A673 (cell line): ENCODE measurements around the gene RHOF. TPM values are rescaled to one million over a fixed set of nuclear protein-coding genes. Genes with fewer than 3 reads are reported as not detected.
"Not testable (repeated sequence)": the region's sequence is repeated elsewhere in the genome, so short reads cannot be mapped to it uniquely, and the experiment has no call there.

Experiments used
- BruUV-seq: library from RNA; stranded (reverse); fragments of 400-500 nt; replicated peaks from 2 replicates; lab custom pipeline; 2021; lab: Mats Ljungman, UMichigan
- CTCF ChIA-PET: fragments of 300-600 bp; sonication (Branson Sonifier 250); formaldehyde crosslinking; loops from one replicate; lab custom pipeline; 2022; ENCODE audit warnings: antibody characterized with exemption; lab: Charles Lee
- POLR2A ChIA-PET: fragments of 300-600 bp; sonication (Branson Sonifier 250); formaldehyde crosslinking; loops from one replicate; lab custom pipeline; 2022; ENCODE audit warnings: antibody characterized with exemption; ENCODE audit not compliant: low non-redundant PET; lab: Charles Lee
- DNase-seq: peaks from one replicate; pipeline ENCODE4 v3.0.0-alpha.2; 2015; ENCODE audit warnings: low spot score
- H3K27ac ChIP-seq: fragments of 200-600 bp; sonication (generic); 2 replicates; pipeline ENCODE4 v1.5.1; 2016; ENCODE audit warnings: mixed run types, low read depth, mild to moderate bottlenecking, mixed read lengths, antibody characterized with exemption, low read length; ENCODE audit not compliant: poor library complexity, severe bottlenecking
- H3K27me3 ChIP-seq: fragments of 200-600 bp; sonication (generic); replicated peaks from 2 replicates; pipeline ENCODE4 v1.6.1; 2017; ENCODE audit warnings: mixed run types, low read depth, mild to moderate bottlenecking, mixed read lengths, antibody characterized with exemption, low read length; ENCODE audit not compliant: insufficient read depth, poor library complexity
- H3K36me3 ChIP-seq: fragments of 200-600 bp; sonication (generic); 2 replicates; pipeline ENCODE4 v1.6.1; 2016; ENCODE audit warnings: mixed run types, mild to moderate bottlenecking, mixed read lengths, antibody characterized with exemption, low read length; ENCODE audit not compliant: insufficient read depth, poor library complexity, severe bottlenecking
- H3K4me1 ChIP-seq: fragments of 200-600 bp; sonication (generic); 2 replicates; pipeline ENCODE4 v1.6.1; 2017; ENCODE audit warnings: mixed run types, mild to moderate bottlenecking, mixed read lengths, antibody characterized with exemption, low read length; ENCODE audit not compliant: insufficient read depth, poor library complexity, severe bottlenecking
- H3K4me3 ChIP-seq: fragments of 200-600 bp; sonication (generic); 2 replicates; pipeline ENCODE4 v1.5.1; 2016; ENCODE audit warnings: low read depth, mixed run types, mild to moderate bottlenecking, mixed read lengths, low read length; ENCODE audit not compliant: poor library complexity, severe bottlenecking
- H3K9me3 ChIP-seq: fragments of 200-600 bp; sonication (generic); 2 replicates; pipeline ENCODE4 v1.6.1; 2016; ENCODE audit warnings: mixed run types, low read depth, mild to moderate bottlenecking, mixed read lengths, antibody characterized with exemption, low read length; ENCODE audit not compliant: poor library complexity, severe bottlenecking
- CTCF ChIP-seq: fragments of 300-800, 200-600 bp; sonication (generic); conservative IDR thresholded peaks from 2 replicates; pipeline ENCODE4 v1.5.1; 2017; ENCODE audit warnings: low read depth, mild to moderate bottlenecking, antibody characterized with exemption, low read length, moderate library complexity, mixed read lengths
- EZH2 ChIP-seq: fragments of 200-600 bp; sonication (generic); IDR thresholded peaks from 2 replicates; pipeline ENCODE4 v1.6.1; 2017; ENCODE audit warnings: borderline replicate concordance, low read depth, mild to moderate bottlenecking, mixed read lengths, antibody characterized with exemption, low read length; ENCODE audit not compliant: poor library complexity, severe bottlenecking
- intact Hi-C: fragments of 100-400 bp; cut with micrococcal nuclease; formaldehyde crosslinking; loops from one replicate; pipeline ENCODE4 v1.10.0; 2022; ENCODE audit not compliant: unreplicated experiment
- total RNA-seq: library from RNA; stranded (reverse); gene quantifications from 2 replicates; pipeline ENCODE4 v1.2.3, GENCODE V29; 2021

RHOF gene
- total RNA-seq, 1 experiment from 2014 or later, result 21.1 TPM

- TF ChIP-seq EZH2, result no peak
- no peak for TF ChIP-seq CTCF
- H3K4me1 ChIP-seq, result peaks cover 6% of the 10 kb centered on the region
- no TSS peak for BruUV-seq
- H3K27ac ChIP-seq, result peak overlapping the region; percentile 50
- H3K27me3 ChIP-seq, result no peaks in the 10 kb centered on the region
- H3K9me3 ChIP-seq, result no peaks in the 10 kb centered on the region
- CTCF ChIA-PET, result no interaction called here
- intact Hi-C loops, result no loop called here
- POLR2A ChIA-PET, result no interaction called here
- no peak overlapping the region for H3K4me3 ChIP-seq
- H3K36me3 ChIP-seq, result no peaks in the 10 kb centered on the region
- DNase-seq, result peak; percentile 34
Measured at GRCh38 chr12:121748218-121748570, 45.3 kb downstream of the RHOF start.

- H3K27ac ChIP-seq, POLR2A ChIA-PET, BruUV-seq, H3K9me3 ChIP-seq, H3K27me3 ChIP-seq, H3K4me3 ChIP-seq, intact Hi-C loops, H3K36me3 ChIP-seq, CTCF ChIA-PET, DNase-seq: not testable (repeated sequence)
- peaks cover 12% of the 10 kb centered on the region for H3K4me1 ChIP-seq
Measured at GRCh38 chr12:121745545-121745944, 47.9 kb downstream of the RHOF start.

- POLR2A ChIA-PET, result no interaction called here
Measured at GRCh38 chr12:121741743-121742142, 51.7 kb downstream of the RHOF start.

More at GRCh38 chr12:121741743-121742142, 51.7 kb downstream of the RHOF start:
- no peaks in the 10 kb centered on the region for H3K36me3 ChIP-seq
- no TSS peak for BruUV-seq
- intact Hi-C loops, result no loop called here
- TF ChIP-seq EZH2 (no peak), CTCF (no peak)
- H3K9me3 ChIP-seq, result no peaks in the 10 kb centered on the region
- peaks cover 7% of the 10 kb centered on the region for H3K4me1 ChIP-seq
- no peaks in the 10 kb centered on the region for H3K27me3 ChIP-seq
- CTCF ChIA-PET, result no interaction called here
- DNase-seq, result no peak
- no peak overlapping the region for H3K27ac ChIP-seq
- H3K4me3 ChIP-seq, result no peak overlapping the region
